GM12878 (cell line): ENCODE measurements around the gene INCA1.

Experiments used
- CREB1 ChIP-seq: IDR thresholded peaks from 2 replicates; pipeline ENCODE4 v1.6.1; 2012; ENCODE audit warnings: low read depth, mild to moderate bottlenecking, inconsistent platforms
- EGR1 ChIP-seq, 2 experiments: IDR thresholded peaks; 1 replicate in 1 of 2; 2 replicates in 1 of 2; pipeline ENCODE4 v1.6.1; 2011 to 2012; ENCODE audit warnings: low read depth in 2 of 2, low read length in 2 of 2, borderline replicate concordance in 1 of 2, mild to moderate bottlenecking in 1 of 2, moderate library complexity in 1 of 2
- EP300 ChIP-seq, 2 experiments: fragments of 150-350 bp in 1 of 2; IDR thresholded peaks; 2 replicates each; pipeline ENCODE4 v1.6.1; 2011 to 2012; ENCODE audit warnings: low read depth in 2 of 2, low read length in 2 of 2, borderline replicate concordance in 1 of 2, improper control_type of control experiment in 1 of 2, inconsistent platforms in 1 of 2; ENCODE audit not compliant: control insufficient read depth in 1 of 2
- SUZ12 ChIP-seq: fragments of 200-600 bp; sonication (generic); IDR thresholded peaks from one replicate; pipeline ENCODE4 v1.6.1; 2018; ENCODE audit warnings: antibody characterized with exemption, mild to moderate bottlenecking; ENCODE audit not compliant: unreplicated experiment
- TF ChIP-seq, protein P1 (sequence below), 3 experiments: IDR thresholded peaks in 2 of 3; conservative IDR thresholded peaks in 1 of 3; 2 replicates each; pipeline ENCODE4 v1.5.1; 2011; ENCODE audit warnings: low read depth in 3 of 3, low read length in 3 of 3, mild to moderate bottlenecking in 3 of 3, control low read depth in 2 of 3, moderate library complexity in 2 of 3, inconsistent platforms in 1 of 3, mixed read lengths in 1 of 3; ENCODE audit not compliant: control insufficient read depth in 2 of 3, insufficient read depth in 1 of 3; ENCODE audit errors: extremely low read depth in 1 of 3
- TF ChIP-seq, protein P2 (sequence below): IDR thresholded peaks from 2 replicates; pipeline ENCODE4 v1.6.1; 2012; ENCODE audit warnings: mild to moderate bottlenecking, low read depth, low read length

DNA sequence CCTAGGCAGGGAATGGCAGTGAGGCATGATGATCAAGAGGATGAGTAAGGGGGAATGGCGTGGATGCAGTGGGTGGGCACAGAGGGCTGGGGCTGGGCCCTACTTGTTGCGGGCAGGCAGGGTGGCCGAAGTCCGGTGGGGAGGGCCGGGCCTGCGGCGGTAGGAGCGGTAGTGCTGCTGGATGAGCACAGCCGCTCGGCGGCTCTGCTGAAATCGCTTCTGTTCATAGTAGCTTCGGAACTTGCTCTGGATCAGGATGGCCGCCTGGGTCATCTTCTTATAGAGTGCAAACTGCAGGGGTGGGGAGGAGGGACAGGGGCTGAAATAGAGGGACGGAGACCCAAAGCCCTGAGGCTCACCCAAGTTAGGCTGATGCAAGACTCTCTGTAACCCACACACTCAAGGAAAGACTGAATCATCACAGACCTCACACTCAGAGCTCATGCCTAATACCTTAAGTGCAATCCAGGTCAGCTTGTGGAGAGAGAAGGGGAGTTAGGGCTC is 28.2 kb downstream of the INCA1 start:
- TF ChIP-seq, protein P1, sequence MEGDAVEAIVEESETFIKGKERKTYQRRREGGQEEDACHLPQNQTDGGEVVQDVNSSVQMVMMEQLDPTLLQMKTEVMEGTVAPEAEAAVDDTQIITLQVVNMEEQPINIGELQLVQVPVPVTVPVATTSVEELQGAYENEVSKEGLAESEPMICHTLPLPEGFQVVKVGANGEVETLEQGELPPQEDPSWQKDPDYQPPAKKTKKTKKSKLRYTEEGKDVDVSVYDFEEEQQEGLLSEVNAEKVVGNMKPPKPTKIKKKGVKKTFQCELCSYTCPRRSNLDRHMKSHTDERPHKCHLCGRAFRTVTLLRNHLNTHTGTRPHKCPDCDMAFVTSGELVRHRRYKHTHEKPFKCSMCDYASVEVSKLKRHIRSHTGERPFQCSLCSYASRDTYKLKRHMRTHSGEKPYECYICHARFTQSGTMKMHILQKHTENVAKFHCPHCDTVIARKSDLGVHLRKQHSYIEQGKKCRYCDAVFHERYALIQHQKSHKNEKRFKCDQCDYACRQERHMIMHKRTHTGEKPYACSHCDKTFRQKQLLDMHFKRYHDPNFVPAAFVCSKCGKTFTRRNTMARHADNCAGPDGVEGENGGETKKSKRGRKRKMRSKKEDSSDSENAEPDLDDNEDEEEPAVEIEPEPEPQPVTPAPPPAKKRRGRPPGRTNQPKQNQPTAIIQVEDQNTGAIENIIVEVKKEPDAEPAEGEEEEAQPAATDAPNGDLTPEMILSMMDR (IDR thresholded peaks at IDR 0.05 in 2 of 3, conservative IDR thresholded peaks at IDR 0.05 in 1 of 3; ENCODE audit: control insufficient read depth in 2 of 3, extremely low read depth in 1 of 3, insufficient read depth in 1 of 3, low read depth in 3 of 3, low read length in 3 of 3) = no peak
- TF ChIP-seq SUZ12 (no peak), EGR1 (IDR thresholded peaks at IDR 0.05; ENCODE audit: borderline replicate concordance in 1 of 2, low read depth in 2 of 2, low read length in 2 of 2) (no peak), CREB1 (no peak), EP300 (IDR thresholded peaks at IDR 0.05; ENCODE audit: borderline replicate concordance in 1 of 2, control insufficient read depth in 1 of 2, low read depth in 2 of 2, low read length in 2 of 2) (no peak)
- TF ChIP-seq, protein P2, sequence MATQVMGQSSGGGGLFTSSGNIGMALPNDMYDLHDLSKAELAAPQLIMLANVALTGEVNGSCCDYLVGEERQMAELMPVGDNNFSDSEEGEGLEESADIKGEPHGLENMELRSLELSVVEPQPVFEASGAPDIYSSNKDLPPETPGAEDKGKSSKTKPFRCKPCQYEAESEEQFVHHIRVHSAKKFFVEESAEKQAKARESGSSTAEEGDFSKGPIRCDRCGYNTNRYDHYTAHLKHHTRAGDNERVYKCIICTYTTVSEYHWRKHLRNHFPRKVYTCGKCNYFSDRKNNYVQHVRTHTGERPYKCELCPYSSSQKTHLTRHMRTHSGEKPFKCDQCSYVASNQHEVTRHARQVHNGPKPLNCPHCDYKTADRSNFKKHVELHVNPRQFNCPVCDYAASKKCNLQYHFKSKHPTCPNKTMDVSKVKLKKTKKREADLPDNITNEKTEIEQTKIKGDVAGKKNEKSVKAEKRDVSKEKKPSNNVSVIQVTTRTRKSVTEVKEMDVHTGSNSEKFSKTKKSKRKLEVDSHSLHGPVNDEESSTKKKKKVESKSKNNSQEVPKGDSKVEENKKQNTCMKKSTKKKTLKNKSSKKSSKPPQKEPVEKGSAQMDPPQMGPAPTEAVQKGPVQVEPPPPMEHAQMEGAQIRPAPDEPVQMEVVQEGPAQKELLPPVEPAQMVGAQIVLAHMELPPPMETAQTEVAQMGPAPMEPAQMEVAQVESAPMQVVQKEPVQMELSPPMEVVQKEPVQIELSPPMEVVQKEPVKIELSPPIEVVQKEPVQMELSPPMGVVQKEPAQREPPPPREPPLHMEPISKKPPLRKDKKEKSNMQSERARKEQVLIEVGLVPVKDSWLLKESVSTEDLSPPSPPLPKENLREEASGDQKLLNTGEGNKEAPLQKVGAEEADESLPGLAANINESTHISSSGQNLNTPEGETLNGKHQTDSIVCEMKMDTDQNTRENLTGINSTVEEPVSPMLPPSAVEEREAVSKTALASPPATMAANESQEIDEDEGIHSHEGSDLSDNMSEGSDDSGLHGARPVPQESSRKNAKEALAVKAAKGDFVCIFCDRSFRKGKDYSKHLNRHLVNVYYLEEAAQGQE = no peak
